ENCODE results near the gene SMG6.

The SMG6 gene

DNA sequence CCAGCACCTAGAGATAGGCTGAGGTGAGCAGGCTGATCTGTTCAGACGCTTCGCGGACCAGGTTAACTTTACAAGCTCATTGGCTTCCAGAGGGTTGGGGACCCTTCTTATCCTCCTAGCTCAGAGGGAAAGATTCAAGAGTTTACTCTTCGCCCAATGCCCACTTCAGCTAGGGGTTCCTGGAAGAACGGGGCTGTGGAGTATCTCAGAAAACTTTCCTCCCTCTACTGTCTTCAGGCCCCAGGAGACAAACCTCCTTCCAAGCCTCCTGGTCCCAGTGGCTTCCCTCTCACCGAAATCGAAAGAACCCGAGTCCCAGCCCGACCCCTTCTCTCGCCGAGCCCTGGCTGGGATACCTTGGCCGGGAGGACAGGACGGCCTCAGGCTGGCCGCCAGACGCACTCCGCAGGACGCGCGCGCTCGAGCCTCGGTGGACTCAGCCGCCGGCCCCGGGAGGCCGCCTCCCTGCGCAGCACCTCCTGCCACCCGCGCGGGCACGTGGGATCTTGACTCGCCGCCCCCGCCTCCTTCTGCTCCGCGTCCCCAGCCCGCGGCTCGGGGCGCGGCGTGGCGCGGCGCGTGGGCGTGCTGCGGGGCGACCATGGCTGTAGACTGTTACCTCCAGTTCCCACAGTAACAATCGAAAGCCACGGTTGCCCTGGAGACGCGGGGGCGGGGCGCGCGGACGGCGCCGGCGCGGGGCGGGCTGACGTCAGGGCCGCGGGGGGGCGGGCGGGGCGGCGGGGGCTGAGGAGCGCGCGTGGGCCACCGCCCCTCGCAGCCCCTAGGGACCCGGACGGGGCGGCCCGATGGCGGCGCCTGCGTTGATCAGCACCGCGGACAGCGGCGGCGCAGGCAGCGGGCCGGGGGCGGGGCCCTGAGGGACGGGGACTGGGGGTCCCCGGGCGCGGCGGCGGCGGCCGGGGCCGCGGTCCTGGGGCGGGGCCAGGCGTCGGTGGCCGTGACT is 254.0 kb downstream of the SMG6 start:
- peak; percentile 87 for DNase-seq (ENCODE audit: low read depth)

- DNase-seq (ENCODE audit: low read depth) = no peak
Observed at GRCh38 chr17:2048805-2049204, 254.8 kb downstream of the SMG6 start.

- DNase-seq (ENCODE audit: low read depth) = no peak
Observed at GRCh38 chr17:2047590-2047989, 256.0 kb downstream of the SMG6 start.

GRCh38 chr17:2044263-2044894 is 259.2 kb downstream of the SMG6 start:
- DNase-seq (ENCODE audit: low read depth) = no peak

- DNase-seq (ENCODE audit: low read depth) = no peak
Observed at GRCh38 chr17:2043785-2044184, 259.8 kb downstream of the SMG6 start.

GRCh38 chr17:2042933-2043332 is 260.7 kb downstream of the SMG6 start:
- DNase-seq (ENCODE audit: low read depth) = no peak

DNA sequence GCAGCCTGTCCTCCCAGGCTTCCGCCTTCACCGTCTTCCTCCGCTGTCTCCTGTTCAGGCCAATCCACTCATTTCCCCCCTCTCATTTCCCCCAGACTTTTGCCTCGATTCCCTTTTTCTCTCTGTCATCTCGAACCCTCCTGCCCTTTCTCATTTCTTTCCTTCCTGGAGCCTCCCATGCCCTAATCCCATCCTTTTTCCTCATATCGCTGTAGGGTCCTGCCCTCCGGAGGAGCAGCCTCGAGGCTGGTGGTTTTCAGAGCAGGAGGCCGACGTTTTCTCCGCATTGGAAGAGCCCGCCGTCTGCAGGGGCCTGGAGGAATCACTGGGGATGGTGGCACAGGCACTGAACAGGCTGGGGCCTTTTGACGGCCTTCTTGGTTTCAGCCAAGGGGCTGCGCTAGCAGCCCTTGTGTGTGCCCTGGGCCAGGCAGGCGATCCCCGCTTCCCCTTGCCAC is 261.2 kb downstream of the SMG6 start:
- DNase-seq (ENCODE audit: low read depth) = no peak

DNA sequence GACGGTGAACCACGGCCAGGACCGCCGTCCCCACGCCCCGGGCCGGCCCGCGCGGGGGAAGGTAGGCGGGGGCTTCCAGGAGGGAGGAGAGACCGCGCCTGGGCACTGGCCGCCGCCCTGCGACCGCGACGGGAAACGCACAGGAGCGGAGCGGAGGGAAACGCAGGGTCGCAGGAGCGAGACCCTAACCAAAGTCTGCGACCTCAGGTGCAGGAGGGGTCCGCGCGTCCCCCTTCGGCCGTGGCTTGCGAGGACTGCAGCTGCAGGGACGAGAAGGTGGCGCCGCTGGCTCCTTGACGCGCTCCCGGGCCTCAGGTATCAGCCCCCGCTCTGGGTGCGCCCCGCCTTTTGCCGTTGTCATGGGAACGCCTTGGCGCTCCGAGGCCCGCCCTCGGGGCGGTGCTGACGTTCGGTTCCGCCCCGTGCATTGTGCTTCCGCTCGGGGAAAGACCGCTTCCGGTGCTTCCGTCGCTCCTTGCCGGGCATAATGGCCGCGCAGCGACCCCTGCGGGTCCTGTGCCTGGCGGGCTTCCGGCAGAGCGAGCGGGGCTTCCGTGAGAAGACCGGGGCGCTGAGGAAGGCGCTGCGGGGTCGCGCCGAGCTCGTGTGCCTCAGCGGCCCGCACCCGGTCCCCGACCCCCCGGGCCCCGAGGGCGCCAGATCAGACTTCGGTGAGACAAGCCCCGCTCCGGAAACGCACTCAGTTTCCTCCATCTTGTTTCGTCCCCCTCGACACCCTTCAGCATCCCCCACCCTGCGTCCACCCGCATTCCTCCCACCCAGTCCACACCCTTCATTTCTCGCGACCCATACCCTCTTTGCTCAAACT is 261.8 kb downstream of the SMG6 start, which contains the start of gene OVCA2:
Gene OVCA2 (plus strand): TSS at position 462 of the 829 bp plus-strand sequence. CDS start 26 bp downstream, at position 488.
- peak; percentile 97 for DNase-seq (ENCODE audit: low read depth)

DNA sequence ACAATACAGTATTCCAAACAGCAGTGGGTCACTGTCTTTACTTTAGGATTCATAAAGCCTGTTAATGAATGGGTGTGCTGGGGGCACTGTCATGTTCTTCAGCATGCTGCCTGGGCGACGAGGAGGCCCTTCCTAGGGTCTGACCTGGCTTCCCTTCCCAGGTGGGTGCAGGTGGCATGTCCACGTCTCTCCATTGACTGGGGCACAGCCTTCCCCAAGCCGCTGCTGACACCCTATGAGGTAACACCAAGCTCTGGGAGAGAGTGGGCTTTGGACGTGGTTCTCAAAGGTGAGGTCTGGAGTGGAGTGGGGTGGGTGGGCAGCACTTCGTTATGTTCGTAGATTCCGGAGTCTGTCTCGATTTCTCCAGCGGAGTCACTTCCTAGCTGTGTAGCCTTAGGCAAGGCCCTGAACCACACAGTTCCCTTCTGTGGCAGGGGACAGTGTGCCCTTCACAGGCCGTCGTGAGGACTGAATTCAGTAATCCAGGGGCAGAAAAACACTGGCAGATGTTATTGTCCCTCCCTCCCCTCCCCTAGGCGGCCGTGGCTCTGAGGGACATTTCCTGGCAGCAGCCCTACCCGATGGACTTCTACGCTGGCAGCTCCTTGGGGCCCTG is 262.5 kb downstream of the SMG6 start:
- DNase-seq (ENCODE audit: low read depth) = no peak

- DNase-seq (ENCODE audit: low read depth) = no peak
Observed at GRCh38 chr17:2040219-2040827, 263.3 kb downstream of the SMG6 start.

DNA sequence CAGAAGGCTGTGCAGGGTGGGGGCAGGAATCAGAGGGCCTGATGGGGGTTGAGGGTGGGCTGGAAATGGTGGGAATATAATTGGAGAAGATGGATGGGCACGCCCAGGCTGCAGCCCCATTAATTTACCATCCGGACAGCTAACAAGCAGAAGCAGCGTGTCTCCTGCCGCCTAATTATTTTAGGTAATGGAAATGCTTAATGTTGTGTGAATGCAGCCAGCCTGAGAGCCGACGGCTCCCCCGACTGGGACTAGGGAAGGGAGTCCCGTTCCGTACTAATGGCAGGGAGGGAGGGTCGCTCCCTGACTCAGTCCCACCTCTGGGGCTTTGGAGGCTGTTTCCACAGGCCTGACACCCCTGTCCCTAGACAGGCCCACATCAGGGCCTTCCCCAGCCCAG is 266.4 kb downstream of the SMG6 start:
- no peak for DNase-seq (ENCODE audit: low read depth)

- DNase-seq (ENCODE audit: low read depth) = no peak
Observed at GRCh38 chr17:2035541-2036488, 267.8 kb downstream of the SMG6 start.

DNA sequence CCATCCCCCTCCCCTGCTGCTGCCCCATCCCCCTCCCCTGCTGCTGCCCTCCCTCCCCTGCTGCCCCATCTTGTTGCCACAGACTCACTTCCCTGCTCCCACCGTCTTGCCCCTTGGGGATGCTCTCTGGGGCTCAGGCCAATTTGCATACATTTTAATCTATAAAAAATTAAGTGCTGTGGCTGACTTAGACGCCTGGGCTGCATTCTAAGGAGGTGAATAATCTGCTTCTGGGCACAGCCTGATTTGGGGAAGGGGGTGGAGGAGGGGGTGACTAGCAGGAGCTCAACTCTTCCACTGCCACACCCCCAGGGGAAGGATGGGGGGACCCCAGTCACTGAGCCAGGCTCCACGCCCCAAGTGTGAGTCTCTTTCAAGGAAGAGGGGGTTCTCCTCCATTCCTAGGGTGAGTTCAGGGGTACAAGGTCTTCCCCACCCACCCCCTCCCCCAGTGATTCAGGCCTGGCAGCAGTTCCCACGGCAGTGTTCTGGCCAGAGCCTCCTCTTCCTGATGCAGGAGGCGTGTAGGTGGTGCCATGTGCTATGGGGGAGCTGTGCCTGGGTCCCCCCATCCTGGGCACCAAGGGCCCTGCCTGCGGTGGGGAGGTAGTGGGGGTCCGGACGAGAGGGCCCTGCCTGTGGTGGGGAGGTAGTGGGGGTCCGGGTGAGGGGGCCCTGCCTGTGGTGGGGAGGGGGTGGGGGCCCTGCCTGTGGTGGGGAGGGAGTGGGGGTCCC is 268.6 kb downstream of the SMG6 start:
- no peak for DNase-seq (ENCODE audit: low read depth)

- DNase-seq (ENCODE audit: low read depth) = no peak
Observed at GRCh38 chr17:2034157-2034556, 269.4 kb downstream of the SMG6 start.

- no peak for DNase-seq (ENCODE audit: low read depth)
Observed at GRCh38 chr17:2033153-2033552, 270.4 kb downstream of the SMG6 start.

DNA sequence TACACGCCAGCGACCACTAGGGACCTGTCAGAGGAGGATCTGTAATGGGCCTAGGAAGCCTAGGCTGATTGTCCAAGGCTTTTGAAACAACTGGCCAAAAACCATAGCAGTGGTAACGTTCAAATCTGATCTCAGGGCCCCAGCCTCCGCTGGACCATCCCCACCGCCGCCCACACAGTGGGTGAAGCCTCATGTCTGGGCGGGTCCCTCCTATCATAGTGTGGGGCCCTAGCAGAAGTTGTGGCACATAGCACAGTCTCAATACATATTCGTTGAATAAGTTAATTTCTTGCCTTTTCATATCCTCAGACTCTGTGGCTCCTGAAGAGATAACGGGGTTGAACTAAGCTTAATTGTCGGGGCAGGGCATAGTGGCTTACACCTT is 272.8 kb downstream of the SMG6 start:
- DNase-seq (ENCODE audit: low read depth) = no peak

DNA sequence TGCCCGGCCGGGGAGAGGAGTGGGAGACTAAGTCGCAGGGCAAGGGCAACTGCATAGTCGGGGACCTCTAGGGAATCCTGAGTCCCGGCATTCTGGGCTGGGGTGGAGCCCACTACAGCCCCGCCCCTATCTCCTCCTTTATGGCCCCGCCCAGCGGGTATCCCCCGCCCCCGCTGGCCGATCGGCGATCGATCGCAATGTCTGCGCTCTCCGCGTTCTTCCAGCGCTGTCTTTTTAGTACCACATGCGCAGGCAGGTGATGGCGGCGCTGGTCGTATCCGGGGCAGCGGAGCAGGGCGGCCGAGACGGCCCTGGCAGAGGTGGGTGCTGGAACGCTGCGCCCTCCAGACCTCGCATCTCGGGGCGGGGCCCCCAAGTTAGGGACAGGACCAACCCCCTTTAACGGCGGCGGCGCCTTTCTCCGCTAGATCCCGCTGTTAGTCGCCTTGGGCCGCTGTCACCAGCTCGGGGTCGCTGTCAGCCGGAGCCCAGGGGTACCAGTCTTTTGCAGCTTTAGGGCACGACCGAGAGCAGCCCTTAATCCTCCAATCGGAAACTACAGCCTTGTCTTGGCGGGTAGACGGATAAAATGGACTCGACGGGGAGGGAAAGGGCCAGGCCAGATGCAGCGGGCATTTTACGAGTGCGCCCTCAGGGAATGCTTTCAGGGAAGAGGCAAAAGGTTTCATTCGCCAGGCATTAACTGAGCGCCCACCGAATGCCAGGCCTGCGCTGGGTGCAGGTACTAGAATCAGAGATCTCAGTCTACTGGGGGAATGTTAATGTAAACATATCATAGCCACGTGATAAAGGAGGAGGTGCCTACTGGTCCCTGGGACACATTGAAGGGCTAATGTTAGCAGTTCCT is 273.4 kb downstream of the SMG6 start, which contains the start of gene DPH1:
Gene DPH1 (plus strand): TSS at position 243 of the 868 bp plus-strand sequence. CDS start 17 bp downstream, at position 260.
- peak; percentile 79 for DNase-seq (ENCODE audit: low read depth)

GRCh38 chr17:2028737-2029136 is 274.8 kb downstream of the SMG6 start:
- no peak for DNase-seq (ENCODE audit: low read depth)

All from T follicular helper cell (primary cell).